H1 (cell line): ENCODE results near the gene MYO5B. TPM values are rescaled to one million over a fixed set of nuclear protein-coding genes. Genes with fewer than 3 reads are reported as not detected.

Experiments
- CTCF ChIA-PET: fragments of 300-600 bp; sonication (Branson Sonifier 250); formaldehyde crosslinking; loops from one replicate; lab custom pipeline; 2021; ENCODE audit not compliant: partially characterized antibody; lab: Charles Lee
- POLR2A ChIA-PET: fragments of 300-600 bp; sonication (Branson Sonifier 250); formaldehyde crosslinking; loops from one replicate; lab custom pipeline; 2021; ENCODE audit warnings: inconsistent platforms; ENCODE audit not compliant: partially characterized antibody; lab: Charles Lee
- DNase-seq, 2 experiments: peaks; one replicate each; pipeline versions ENCODE4 v3.0.0 to v3.0.0-alpha.2; 2010 to 2022; ENCODE audit warnings: low spot score in 2 of 2, low read depth in 1 of 2, mixed read lengths in 1 of 2
- FAIRE-seq: peaks from 2 replicates; lab custom pipeline; 2011; peaks lifted over from hg19 to GRCh38; lab: Jason Lieb, UNC
- H2AFZ ChIP-seq: 2 replicates; pipeline ENCODE4 v1.8.1; 2012; ENCODE audit warnings: low read length, inconsistent platforms
- H2AK5ac ChIP-seq: 2 replicates; pipeline ENCODE4 v1.6.1; 2013; ENCODE audit warnings: low read depth, low read length
- H2BK120ac ChIP-seq: replicated peaks from 2 replicates; pipeline ENCODE3; 2013; ENCODE audit warnings: low read depth, low read length, inconsistent platforms
- H2BK12ac ChIP-seq: 2 replicates; pipeline ENCODE4 v1.6.1; 2013; ENCODE audit warnings: low read depth, low read length
- H2BK15ac ChIP-seq: 2 replicates; pipeline ENCODE4 v1.6.1; 2013; ENCODE audit warnings: low read length
- H2BK20ac ChIP-seq: 2 replicates; pipeline ENCODE4 v1.6.1; 2013; ENCODE audit warnings: low read length
- H2BK5ac ChIP-seq: 2 replicates; pipeline ENCODE4 v1.6.1; 2013; ENCODE audit warnings: low read depth, low read length
- H3K14ac ChIP-seq: 2 replicates; pipeline ENCODE4 v1.6.1; 2013; ENCODE audit warnings: inconsistent platforms; ENCODE audit not compliant: insufficient read length
- H3K18ac ChIP-seq: 2 replicates; pipeline ENCODE4 v1.6.1; 2013; ENCODE audit warnings: low read length; ENCODE audit errors: extremely low read depth
- H3K23ac ChIP-seq: 2 replicates; pipeline ENCODE4 v1.6.1; 2013; ENCODE audit warnings: inconsistent platforms; ENCODE audit not compliant: insufficient read length
- H3K23me2 ChIP-seq: 2 replicates; pipeline ENCODE4 v1.6.1; 2013; ENCODE audit warnings: low read depth, low read length
- H3K27ac ChIP-seq: 2 replicates; pipeline ENCODE4 v1.6.1; 2011; ENCODE audit warnings: low read depth, low read length, inconsistent platforms
- H3K27me3 ChIP-seq, 4 experiments: replicated peaks in 1 of 4; 1 replicate in 1 of 4; 2 replicates in 3 of 4; pipeline versions ENCODE4 v1.6.1 to v1.8.1; 2011 to 2013; ENCODE audit warnings: low read length in 3 of 4, mild to moderate bottlenecking in 3 of 4, inconsistent platforms in 2 of 4, mixed read lengths in 2 of 4, moderate library complexity in 1 of 4; ENCODE audit not compliant: control insufficient read depth in 3 of 4, insufficient read depth in 3 of 4; ENCODE audit errors: extremely low read depth in 1 of 4
- H3K36me3 ChIP-seq, 4 experiments: 2 replicates each; pipeline versions ENCODE4 v1.6.1 to v1.8.1; 2011 to 2013; ENCODE audit warnings: mild to moderate bottlenecking in 4 of 4, low read length in 3 of 4, moderate library complexity in 2 of 4, control low read depth in 1 of 4, inconsistent platforms in 1 of 4; ENCODE audit not compliant: insufficient read depth in 4 of 4, control insufficient read depth in 2 of 4
- H3K4ac ChIP-seq: replicated peaks from 2 replicates; pipeline ENCODE3; 2013; ENCODE audit warnings: low read length, low read depth, mixed read lengths, inconsistent platforms; ENCODE audit not compliant: insufficient read length
- H3K4me1 ChIP-seq, 4 experiments: replicated peaks in 1 of 4; 1 replicate in 1 of 4; 2 replicates in 3 of 4; pipeline versions ENCODE4 v1.6.1 to v1.8.1; 2011 to 2013; ENCODE audit warnings: low read length in 3 of 4, inconsistent platforms in 2 of 4, mixed read lengths in 1 of 4; ENCODE audit not compliant: insufficient read depth in 4 of 4, control insufficient read depth in 3 of 4
- H3K4me2 ChIP-seq, 2 experiments: 2 replicates each; pipeline versions ENCODE4 v1.6.1 to v1.8.1; 2011 to 2013; ENCODE audit warnings: low read depth in 2 of 2, low read length in 2 of 2, control low read depth in 1 of 2, inconsistent platforms in 1 of 2, mild to moderate bottlenecking in 1 of 2; ENCODE audit not compliant: insufficient read depth in 1 of 2
- H3K4me3 ChIP-seq, 4 experiments: fragments of 200-600, 300-600 bp in 1 of 4; sonication (generic), shearing (Covaris generic), sonication (Bioruptor Twin) in 1 of 4; 2 replicates each; pipeline versions ENCODE4 v1.5.1 to v1.8.1; 2011 to 2016; ENCODE audit warnings: low read length in 4 of 4, low read depth in 3 of 4, control low read depth in 2 of 4, inconsistent platforms in 2 of 4, mild to moderate bottlenecking in 2 of 4, mixed read lengths in 1 of 4, moderate library complexity in 1 of 4; ENCODE audit not compliant: insufficient read depth in 2 of 4; ENCODE audit errors: extremely low read depth in 1 of 4
- H3K56ac ChIP-seq: replicated peaks from 2 replicates; pipeline ENCODE3; 2013; ENCODE audit warnings: low read depth, mild to moderate bottlenecking, mixed read lengths, low read length, inconsistent platforms; ENCODE audit not compliant: insufficient read length
- H3K79me1 ChIP-seq: 2 replicates; pipeline ENCODE4 v1.6.1; 2013; ENCODE audit warnings: low read depth, low read length, control low read depth
- H3K79me2 ChIP-seq, 2 experiments: 2 replicates each; pipeline versions ENCODE4 v1.6.1 to v1.8.1; 2012 to 2013; ENCODE audit warnings: low read length in 2 of 2, mild to moderate bottlenecking in 2 of 2, inconsistent platforms in 1 of 2; ENCODE audit not compliant: insufficient read depth in 2 of 2, control insufficient read depth in 1 of 2
- H3K9ac ChIP-seq, 4 experiments: replicated peaks in 1 of 4; 1 replicate in 1 of 4; 2 replicates in 3 of 4; pipeline versions ENCODE4 v1.6.1 to v1.8.1; 2011 to 2013; ENCODE audit warnings: low read depth in 3 of 4, low read length in 3 of 4, control low read depth in 2 of 4, mild to moderate bottlenecking in 2 of 4, moderate library complexity in 2 of 4, inconsistent platforms in 1 of 4; ENCODE audit errors: extremely low read depth in 1 of 4
- H3K9me3 ChIP-seq, 2 experiments: 2 replicates each; pipeline versions ENCODE4 v1.6.1 to v1.8.1; 2012 to 2013; ENCODE audit warnings: mild to moderate bottlenecking in 2 of 2, moderate library complexity in 2 of 2, control low read depth in 1 of 2, inconsistent platforms in 1 of 2, low read depth in 1 of 2, low read length in 1 of 2, mixed read lengths in 1 of 2; ENCODE audit not compliant: insufficient read depth in 2 of 2
- H4K20me1 ChIP-seq, 2 experiments: replicated peaks in 1 of 2; 2 replicates each; pipeline versions ENCODE3 to v1.8.1; 2011 to 2013; ENCODE audit warnings: inconsistent platforms in 2 of 2, low read length in 2 of 2, mild to moderate bottlenecking in 1 of 2; ENCODE audit not compliant: insufficient read depth in 2 of 2, control insufficient read depth in 1 of 2
- H4K5ac ChIP-seq: 2 replicates; pipeline ENCODE4 v1.6.1; 2013; ENCODE audit warnings: low read length, low read depth, mixed read lengths, inconsistent platforms; ENCODE audit not compliant: insufficient read length
- H4K8ac ChIP-seq: 2 replicates; pipeline ENCODE4 v1.8.0; 2013; ENCODE audit warnings: mild to moderate bottlenecking, moderate library complexity, low read length, inconsistent platforms; ENCODE audit not compliant: insufficient read depth; ENCODE audit errors: extremely low read depth
- H4K91ac ChIP-seq: replicated peaks from 2 replicates; pipeline ENCODE3; 2013; ENCODE audit warnings: low read length, mixed read lengths, inconsistent platforms; ENCODE audit not compliant: insufficient read length
- BRCA1 ChIP-seq: IDR thresholded peaks from 2 replicates; pipeline ENCODE4 v1.6.1; 2012; ENCODE audit warnings: low read depth, low read length, improper control_type of control experiment
- CBX8 ChIP-seq: fragments of 300-800, 300-1000 bp; sonication (generic); IDR thresholded peaks from 2 replicates; pipeline ENCODE4 v1.7.1; 2016; ENCODE audit warnings: low read depth, low read length, borderline replicate concordance
- KDM4A ChIP-seq: IDR thresholded peaks from one replicate; pipeline ENCODE4 v1.7.1; 2012; ENCODE audit warnings: low read depth, mild to moderate bottlenecking, moderate library complexity, low read length, inconsistent platforms; ENCODE audit not compliant: severe bottlenecking
- PHF8 ChIP-seq: fragments of 200-600 bp; sonication (generic); conservative IDR thresholded peaks from 2 replicates; pipeline ENCODE4 v1.7.1; 2012; ENCODE audit warnings: low read depth, mild to moderate bottlenecking, inconsistent platforms, low read length, moderate library complexity
- POLR2AphosphoS5 ChIP-seq: IDR thresholded peaks from 2 replicates; pipeline ENCODE4 v1.6.1; 2011; ENCODE audit warnings: low read depth, low read length
- SIN3A ChIP-seq, 2 experiments: IDR thresholded peaks in 1 of 2; conservative IDR thresholded peaks in 1 of 2; 2 replicates each; pipeline ENCODE4 v1.6.1; 2011 to 2012; ENCODE audit warnings: low read length in 2 of 2, improper control_type of control experiment in 1 of 2, low read depth in 1 of 2, mild to moderate bottlenecking in 1 of 2
- SIRT6 ChIP-seq: IDR thresholded peaks from one replicate; pipeline ENCODE4 v1.7.1; 2012; ENCODE audit warnings: low read length, inconsistent platforms
- SIX5 ChIP-seq: IDR thresholded peaks from 2 replicates; pipeline ENCODE4 v1.6.1; 2011; ENCODE audit warnings: mild to moderate bottlenecking, low read depth, low read length
- SP2 ChIP-seq: IDR thresholded peaks from 2 replicates; pipeline ENCODE4 v1.6.1; 2012; ENCODE audit warnings: mild to moderate bottlenecking, low read length, inconsistent platforms
- SRF ChIP-seq: IDR thresholded peaks from 2 replicates; pipeline ENCODE4 v1.6.1; 2011; ENCODE audit warnings: mild to moderate bottlenecking, low read depth, low read length, moderate library complexity
- WGBS, 2 experiments: shearing (Covaris generic) in 1 of 2; methylation state at CpG; one replicate each; pipeline versions ENCODE4 v1.1.6 to v1.1.7; 2013 to 2015; ENCODE audit warnings: low lambda C conversion rate in 2 of 2, mixed read lengths in 2 of 2, inconsistent platforms in 1 of 2, low coverage in 1 of 2, missing lambda C conversion rate in 1 of 2; ENCODE audit not compliant: insufficient replicate concordance in 2 of 2, insufficient coverage in 1 of 2, insufficient read length in 1 of 2; ENCODE audit errors: extremely low coverage in 1 of 2, missing lambda C conversion rate in 1 of 2; 5-methylcytosine and 5-hydroxymethylcytosine counted together
- polyA plus RNA-seq, 7 experiments: library from polyadenylated mRNA; depleted of rRNA in 3 of 7; stranded (reverse) in 5 of 7; unstranded in 2 of 7; fragments of >200 nt in 5 of 7; fragments of 200-250 nt in 2 of 7; gene quantifications; 1 replicate in 5 of 7; 2 replicates in 1 of 7; 4 replicates in 1 of 7; pipeline versions ENCODE4 v1.2.1 to v1.2.3, GENCODE V29; 2011 to 2013; ENCODE audit warnings: missing spikeins in 2 of 7, mixed read lengths in 2 of 7
- total RNA-seq: library from RNA; stranded (reverse); fragmentation: NEBNext Ultra II Directional; extraction: Animal tissue kit (Norgen Biotek cat#: 25700); gene quantifications from 2 replicates; pipeline ENCODE4 v1.2.1, GENCODE V29; 2021
- TF ChIP-seq, protein P1 (sequence below): IDR thresholded peaks from 2 replicates; pipeline ENCODE4 v1.6.1; 2012; ENCODE audit warnings: inconsistent platforms

Gene MYO5B
- total and polyA plus RNA-seq, 2 of the 8 experiments (the other 6 are each of a cell fraction or from before 2014, with no cell fraction given) = 6.4 to 7.7 TPM

DNA sequence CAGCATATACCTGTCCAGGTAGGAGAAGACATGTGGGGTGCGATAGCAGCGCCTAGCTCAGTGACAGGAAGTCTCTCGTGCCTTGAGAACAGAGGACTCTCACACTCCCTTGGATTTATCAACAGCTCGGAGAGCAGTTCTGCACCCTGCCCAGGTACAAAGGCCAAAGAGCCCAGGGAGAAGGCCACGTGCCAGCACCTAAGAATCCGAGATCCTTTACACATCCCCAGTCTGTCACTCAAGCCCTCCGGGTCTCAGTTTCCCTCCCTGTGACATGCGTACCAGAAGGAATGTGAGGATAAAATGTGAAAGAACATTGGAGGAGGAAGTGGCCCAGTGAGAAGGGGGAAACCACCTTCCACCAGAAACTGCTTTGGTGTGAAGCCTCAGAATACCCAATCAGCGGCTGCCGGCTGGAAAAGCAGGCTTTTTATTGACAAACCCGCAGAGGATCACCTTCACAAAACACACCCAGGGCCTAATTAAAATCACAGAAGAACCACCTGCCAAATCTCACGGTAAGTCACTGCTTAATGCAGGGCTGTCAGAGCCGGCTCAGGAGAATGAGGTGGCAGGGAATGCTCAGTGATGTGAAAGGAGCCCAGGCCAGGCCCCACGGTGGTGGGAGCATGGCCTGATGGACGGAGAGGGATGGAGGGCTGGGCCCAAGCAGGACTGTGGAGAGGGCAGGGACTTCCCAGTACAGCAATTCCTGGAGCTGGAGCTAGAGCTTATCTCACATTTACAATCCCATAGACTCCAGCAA lies 66.3 kb downstream of the MYO5B start:
- H2BK12ac ChIP-seq = 0 out of 2 replicates have a peak overlapping the region, but pooled peaks have one; percentile 1
- ChIA-PET CTCF (interaction anchor here (0.8 to 1.6 kb wide), 3 partner anchors 15 to 75 kb away, joined by 3 read pairs; no protein-coding TSS in a partner anchor), POLR2A (interaction anchor here (1.4 kb wide), 1 partner anchor 35 kb away, joined by 5 read pairs; no protein-coding TSS in a partner anchor)
- H2AK5ac ChIP-seq = peak overlapping the region; percentile 25; the same call in 1 of the 2 replicates
- peak in 1 of 2 experiments; percentile 55 for DNase-seq
- H3K18ac ChIP-seq = no peak overlapping the region; the same call in 1 of the 2 replicates
- H3K23me2 ChIP-seq = no peaks in the 10 kb centered on the region
- 0 out of 8 replicates have a peak overlapping the region, but pooled peaks of 1 of the 4 experiments have one; percentile 7 for H3K4me3 ChIP-seq
- no peaks in the 10 kb centered on the region for H3K9me3 ChIP-seq
- H3K27ac ChIP-seq = 0 out of 2 replicates have a peak overlapping the region, but pooled peaks have one; percentile 43
- peak overlapping the region in 1 of 2 experiments; percentile 30; a peak in 2 of 4 replicates for H3K4me2 ChIP-seq
- no peak overlapping the region for H3K14ac ChIP-seq
- peak overlapping the region; percentile 59 for H4K91ac ChIP-seq
- H3K4me1 ChIP-seq = peaks cover 3 to 11% (median 8%) of the 10 kb centered on the region in 4 experiments
- 56% methylated on average over 15 of the region's 15 CpGs; no CpG with 5 or more reads in 1 of the 2 experiments for WGBS, 2 experiments
- H2BK120ac ChIP-seq = peak overlapping the region; percentile 7
- peak overlapping the region; percentile 16 for H4K5ac ChIP-seq
- peak; percentile 74 for FAIRE-seq
- H3K9ac ChIP-seq = no peak overlapping the region; a peak in 2 of 7 replicates
- peak overlapping the region; percentile 32; the same call in 1 of the 2 replicates for H2BK5ac ChIP-seq
- no peak overlapping the region for H4K8ac ChIP-seq
- H3K27me3 ChIP-seq = no peaks in the 10 kb centered on the region
- H3K23ac ChIP-seq = no peak overlapping the region
- no peak overlapping the region for H2BK15ac ChIP-seq
- no peaks in the 10 kb centered on the region for H3K36me3 ChIP-seq
- no peaks in the 10 kb centered on the region for H3K79me1 ChIP-seq
- H2BK20ac ChIP-seq = peak overlapping the region; percentile 73; the same call in 1 of the 2 replicates
- H4K20me1 ChIP-seq = no peaks in the 10 kb centered on the region
- 0 out of 2 replicates have a peak overlapping the region, but pooled peaks have one; percentile 28 for H2AFZ ChIP-seq
- H3K79me2 ChIP-seq = no peaks in the 10 kb centered on the region
- no peak overlapping the region for H3K56ac ChIP-seq
- H3K4ac ChIP-seq = no peak overlapping the region
- TF ChIP-seq, protein P1, sequence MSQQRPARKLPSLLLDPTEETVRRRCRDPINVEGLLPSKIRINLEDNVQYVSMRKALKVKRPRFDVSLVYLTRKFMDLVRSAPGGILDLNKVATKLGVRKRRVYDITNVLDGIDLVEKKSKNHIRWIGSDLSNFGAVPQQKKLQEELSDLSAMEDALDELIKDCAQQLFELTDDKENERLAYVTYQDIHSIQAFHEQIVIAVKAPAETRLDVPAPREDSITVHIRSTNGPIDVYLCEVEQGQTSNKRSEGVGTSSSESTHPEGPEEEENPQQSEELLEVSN = peak; percentile 49
- TF ChIP-seq PHF8 (no peak), POLR2AphosphoS5 (no peak), SIX5 (no peak), KDM4A (no peak), SRF (no peak), SIN3A (conservative IDR thresholded peaks at IDR 0.05 in 1 of 2, IDR thresholded peaks at IDR 0.05 in 1 of 2; ENCODE audit: low read depth in 1 of 2, low read length in 2 of 2) (peak in 1 of 2 experiments; percentile 78; a peak in 2 of 4 replicates), CBX8 (no peak), SP2 (no peak), BRCA1 (no peak), SIRT6 (no peak)
